Measurements from ENCODE around the gene URB1.
"Not testable (repeated sequence)": the region's sequence is repeated elsewhere in the genome, so short reads cannot be mapped to it uniquely, and the experiment has no call there.

DNA sequence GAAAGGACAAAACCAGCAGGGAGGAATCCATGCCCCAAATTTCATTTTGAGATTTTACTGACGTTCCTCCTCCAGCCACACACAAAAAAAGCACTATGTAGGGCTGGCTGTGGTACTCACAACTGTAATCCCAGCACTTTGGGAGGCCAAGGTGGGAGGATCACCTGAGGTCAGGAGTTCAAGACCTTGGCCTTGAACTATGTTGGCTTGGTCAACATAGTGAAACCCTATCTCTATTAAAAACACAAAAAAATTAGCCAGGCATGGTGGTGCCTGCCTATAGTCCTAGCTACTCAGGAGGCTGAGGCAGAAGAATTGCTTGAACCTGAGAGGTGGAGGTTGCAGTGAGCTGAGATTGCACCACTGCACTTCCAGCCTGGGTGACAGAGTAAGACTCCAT is 23.9 kb downstream of the URB1 start:
- TF ChIP-seq CTCF (conservative IDR thresholded peaks at IDR 0.05; ENCODE audit: low read length); EZH2phosphoT487 (IDR thresholded peaks at IDR 0.05; ENCODE audit: borderline replicate concordance, low read depth, low read length): not testable (repeated sequence)
